Testis (tissue), 2 donors: ENCODE results near the gene UNC5B.

Source experiments
- CTCF ChIP-seq, 3 experiments: fragments of 450-650 bp in 2 of 3; fragments of 200-600 bp in 1 of 3; sonication (generic) in 1 of 3; IDR thresholded peaks; one replicate each; pipeline ENCODE4 v1.5.1; 2016 to 2019; ENCODE audit warnings: antibody characterized with exemption in 3 of 3, mild to moderate bottlenecking in 2 of 3, moderate library complexity in 1 of 3
- POLR2A ChIP-seq: fragments of 450-650 bp; IDR thresholded peaks from one replicate; pipeline ENCODE4 v1.6.1; 2017; ENCODE audit warnings: antibody characterized with exemption, mild to moderate bottlenecking, moderate library complexity

- TF ChIP-seq CTCF (IDR thresholded peaks at IDR 0.05), result no peak
- no peak for TF ChIP-seq POLR2A
Measured at GRCh38 chr10:71203124-71203523, 9.2 kb upstream of the UNC5B start.
